Uterus (tissue), 4 donors: ENCODE data around the gene TFCP2L1. TPM values are rescaled to one million over a fixed set of nuclear protein-coding genes. Genes with fewer than 3 reads are reported as not detected.

Experiments
- DNase-seq, 2 donors: peaks; one replicate each; pipeline ENCODE4 v3.0.0-alpha.2; 2019 to 2020
- H3K27ac ChIP-seq, 2 donors: fragments of 200-600 bp; sonication (generic); 1 replicate in 1 of 2; 2 replicates in 1 of 2; pipeline ENCODE4 v1.5.1; 2016 to 2018
- H3K27me3 ChIP-seq, 2 donors: fragments of 200-600 bp; sonication (generic); one replicate each; pipeline ENCODE4 v1.5.1; 2018 to 2019; ENCODE audit warnings: control low read depth in 1 of 2
- H3K36me3 ChIP-seq, 2 donors: fragments of 200-600 bp; sonication (generic); one replicate each; pipeline ENCODE4 v1.5.1; 2019; ENCODE audit warnings: control low read depth in 1 of 2
- H3K4me1 ChIP-seq, 2 donors: fragments of 200-600 bp; sonication (generic); one replicate each; pipeline ENCODE4 v1.5.1; 2018 to 2019; ENCODE audit warnings: control low read depth in 1 of 2
- H3K4me3 ChIP-seq, 2 donors: fragments of 200-600 bp; sonication (generic); 1 replicate in 1 of 2; 2 replicates in 1 of 2; pipeline ENCODE4 v1.5.1; 2018 to 2019; ENCODE audit warnings: mild to moderate bottlenecking in 1 of 2
- H3K9me3 ChIP-seq, 2 donors: fragments of 200-600 bp; sonication (generic); one replicate each; pipeline ENCODE4 v1.5.1; 2019; ENCODE audit warnings: control low read depth in 1 of 2
- POLR2A ChIP-seq, 2 donors: fragments of 450-650 bp; IDR thresholded peaks; one replicate each; pipeline ENCODE4 v1.6.1; 2016; ENCODE audit warnings: antibody characterized with exemption in 2 of 2, mild to moderate bottlenecking in 1 of 2, moderate library complexity in 1 of 2
- intact Hi-C: fragments of 100-400 bp; cut with DNase I; formaldehyde crosslinking; loops from one replicate; pipeline ENCODE4 v1.15.1; 2023; ENCODE audit warnings: low total_unique reads
- total RNA-seq, 4 donors: library from RNA; depleted of rRNA in 3 of 4; stranded (reverse); fragments of >200 nt in 3 of 4; gene quantifications; one replicate each; pipeline versions ENCODE4 v1.1.0 to v1.2.4, GENCODE V29; 2014 to 2023
- TF ChIP-seq, protein P1 (sequence below), 4 experiments: fragments of 200-600 bp in 2 of 4; fragments of 450-650 bp in 2 of 4; sonication (generic) in 2 of 4; IDR thresholded peaks; one replicate each; pipeline ENCODE4 v1.5.1; 2016 to 2019; ENCODE audit warnings: antibody characterized with exemption in 4 of 4, mild to moderate bottlenecking in 2 of 4, moderate library complexity in 1 of 4
- donor health status: DM: yes; HTN: yes; CAD: no.

TFCP2L1 gene
- total RNA-seq, 4 donors from 2014 or later, result under 0.01 to 6.2 (median 2.1) TPM

DNA sequence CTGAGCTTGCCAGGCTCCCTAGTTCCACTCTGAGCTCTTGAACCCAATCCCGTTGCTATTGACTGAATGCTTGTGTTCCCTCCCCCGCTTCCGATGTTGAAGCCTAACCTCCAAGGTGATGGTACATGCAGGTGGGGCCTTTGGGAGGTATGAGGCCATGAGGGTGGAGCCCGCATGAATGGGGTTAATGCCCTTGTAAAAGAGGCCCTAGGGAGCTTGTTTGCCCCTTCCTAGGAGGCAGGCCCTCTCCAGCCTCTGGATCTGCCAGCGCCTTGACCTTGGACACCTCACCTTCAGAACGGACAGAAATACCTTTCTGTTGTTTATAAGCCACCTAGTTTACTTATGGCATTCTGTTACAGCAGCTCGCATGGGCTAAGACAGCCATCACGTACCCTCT is 71.6 kb downstream of the TFCP2L1 start:
- H3K4me3 ChIP-seq, result no peak overlapping the region
- H3K9me3 ChIP-seq, result no peaks in the 10 kb centered on the region
- H3K4me1 ChIP-seq, result no peaks in the 10 kb centered on the region
- DNase-seq, result no peak
- no peak overlapping the region for H3K27ac ChIP-seq
- no peaks in the 10 kb centered on the region for H3K27me3 ChIP-seq
- H3K36me3 ChIP-seq, result no peaks in the 10 kb centered on the region
- intact Hi-C loops, result no loop called here
- TF ChIP-seq, protein P1, sequence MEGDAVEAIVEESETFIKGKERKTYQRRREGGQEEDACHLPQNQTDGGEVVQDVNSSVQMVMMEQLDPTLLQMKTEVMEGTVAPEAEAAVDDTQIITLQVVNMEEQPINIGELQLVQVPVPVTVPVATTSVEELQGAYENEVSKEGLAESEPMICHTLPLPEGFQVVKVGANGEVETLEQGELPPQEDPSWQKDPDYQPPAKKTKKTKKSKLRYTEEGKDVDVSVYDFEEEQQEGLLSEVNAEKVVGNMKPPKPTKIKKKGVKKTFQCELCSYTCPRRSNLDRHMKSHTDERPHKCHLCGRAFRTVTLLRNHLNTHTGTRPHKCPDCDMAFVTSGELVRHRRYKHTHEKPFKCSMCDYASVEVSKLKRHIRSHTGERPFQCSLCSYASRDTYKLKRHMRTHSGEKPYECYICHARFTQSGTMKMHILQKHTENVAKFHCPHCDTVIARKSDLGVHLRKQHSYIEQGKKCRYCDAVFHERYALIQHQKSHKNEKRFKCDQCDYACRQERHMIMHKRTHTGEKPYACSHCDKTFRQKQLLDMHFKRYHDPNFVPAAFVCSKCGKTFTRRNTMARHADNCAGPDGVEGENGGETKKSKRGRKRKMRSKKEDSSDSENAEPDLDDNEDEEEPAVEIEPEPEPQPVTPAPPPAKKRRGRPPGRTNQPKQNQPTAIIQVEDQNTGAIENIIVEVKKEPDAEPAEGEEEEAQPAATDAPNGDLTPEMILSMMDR (IDR thresholded peaks at IDR 0.05), result no peak
- no peak for TF ChIP-seq POLR2A (IDR thresholded peaks at IDR 0.05)

DNA sequence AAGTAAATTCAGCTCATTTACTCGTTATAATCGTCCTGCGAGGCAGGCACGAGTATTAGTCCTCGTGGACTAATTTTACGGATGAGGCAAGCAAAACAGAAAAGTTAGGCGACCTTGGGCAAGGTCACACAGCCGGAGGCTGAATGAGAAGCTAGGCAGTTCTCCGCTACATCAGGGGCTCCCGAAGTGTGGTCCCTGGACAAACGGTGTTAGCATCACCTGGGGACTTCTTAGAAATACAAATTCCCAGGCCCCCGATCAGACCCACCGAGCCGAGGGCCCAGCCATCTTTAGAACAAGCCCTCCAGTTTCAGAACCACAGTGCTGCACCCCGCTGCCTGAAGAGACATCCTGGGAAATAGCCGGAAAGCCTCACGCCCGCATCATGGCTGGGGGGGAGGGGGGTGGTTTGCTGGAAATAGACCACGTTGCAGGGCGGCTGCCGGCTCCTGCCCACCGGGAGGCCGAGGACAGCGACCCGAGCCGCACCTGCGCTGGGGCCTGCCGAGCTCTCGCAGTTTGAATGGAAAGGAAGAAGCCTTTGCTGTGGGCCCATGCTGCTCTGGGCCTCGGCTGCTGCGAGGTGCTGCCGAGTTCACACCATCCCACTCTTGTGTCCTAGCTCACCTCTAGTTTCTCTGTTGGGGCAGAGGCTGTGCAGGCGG is 72.2 kb downstream of the TFCP2L1 start:
- Histone ChIP-seq H3K27ac (no peak overlapping the region), H3K36me3 (no peaks in the 10 kb centered on the region), H3K4me1 (no peaks in the 10 kb centered on the region), H3K9me3 (no peaks in the 10 kb centered on the region), H3K4me3 (no peak overlapping the region), H3K27me3 (no peaks in the 10 kb centered on the region)
- no peak for TF ChIP-seq POLR2A (IDR thresholded peaks at IDR 0.05)
- TF ChIP-seq, protein P1 (IDR thresholded peaks at IDR 0.05), result no peak
- no peak for DNase-seq
- intact Hi-C loops, result no loop called here

DNA sequence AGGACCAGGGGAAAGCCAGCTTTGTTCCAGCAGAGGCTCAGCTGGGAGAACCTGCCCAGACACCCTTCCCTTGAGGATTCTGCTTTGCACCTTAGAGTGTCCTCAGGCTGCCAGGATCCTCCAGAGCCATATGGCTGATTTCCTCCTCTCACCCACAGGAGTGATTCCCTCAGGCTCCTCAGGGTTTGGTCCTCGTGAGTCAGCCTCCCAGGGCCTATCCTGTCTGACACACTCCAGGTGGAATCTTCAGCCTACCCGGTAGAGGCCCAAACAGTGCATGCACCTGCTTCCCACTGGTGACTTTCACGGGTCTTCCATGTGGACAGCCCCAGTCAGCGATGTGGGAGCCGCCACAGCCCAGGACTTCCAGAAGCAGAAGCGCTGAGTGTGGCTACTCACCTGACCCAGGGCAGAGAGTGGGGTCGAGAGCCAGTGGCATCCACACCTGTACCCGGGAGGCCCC is 73.3 kb downstream of the TFCP2L1 start:
- TF ChIP-seq, protein P1 (IDR thresholded peaks at IDR 0.05), result no peak
- no peak for TF ChIP-seq POLR2A (IDR thresholded peaks at IDR 0.05)
- no peak overlapping the region for H3K4me3 ChIP-seq
- DNase-seq, result no peak
- H3K9me3 ChIP-seq, result no peaks in the 10 kb centered on the region
- H3K4me1 ChIP-seq, result no peaks in the 10 kb centered on the region
- no peak overlapping the region for H3K27ac ChIP-seq
- no peaks in the 10 kb centered on the region for H3K27me3 ChIP-seq
- intact Hi-C loops, result no loop called here
- no peaks in the 10 kb centered on the region for H3K36me3 ChIP-seq

DNA sequence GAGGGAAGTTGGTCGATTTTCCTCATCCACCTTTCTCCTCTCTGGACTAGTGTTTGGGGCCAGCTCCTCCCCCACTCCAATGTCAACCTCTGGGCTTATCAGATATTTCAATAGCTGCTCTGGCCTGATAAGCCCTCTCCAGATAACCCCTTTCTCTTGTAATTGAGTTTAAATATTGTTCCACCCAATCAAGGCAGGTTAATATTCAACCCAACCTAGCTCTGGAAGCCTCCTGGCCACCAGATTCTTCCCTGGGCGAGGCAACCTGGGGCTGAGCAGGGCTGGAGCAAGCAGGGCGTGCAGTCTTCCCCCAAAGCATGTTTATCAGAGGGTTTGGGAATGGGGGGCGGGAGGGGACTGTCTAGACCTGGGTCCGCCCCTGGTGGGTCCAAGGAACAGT is 73.8 kb downstream of the TFCP2L1 start:
- DNase-seq, result no peak
- intact Hi-C loops, result no loop called here
- Histone ChIP-seq H3K27ac (no peak overlapping the region), H3K4me1 (no peaks in the 10 kb centered on the region), H3K36me3 (no peaks in the 10 kb centered on the region), H3K9me3 (no peaks in the 10 kb centered on the region), H3K4me3 (no peak overlapping the region), H3K27me3 (no peaks in the 10 kb centered on the region)
- TF ChIP-seq POLR2A (IDR thresholded peaks at IDR 0.05), result no peak
- TF ChIP-seq, protein P1 (IDR thresholded peaks at IDR 0.05), result no peak

DNA sequence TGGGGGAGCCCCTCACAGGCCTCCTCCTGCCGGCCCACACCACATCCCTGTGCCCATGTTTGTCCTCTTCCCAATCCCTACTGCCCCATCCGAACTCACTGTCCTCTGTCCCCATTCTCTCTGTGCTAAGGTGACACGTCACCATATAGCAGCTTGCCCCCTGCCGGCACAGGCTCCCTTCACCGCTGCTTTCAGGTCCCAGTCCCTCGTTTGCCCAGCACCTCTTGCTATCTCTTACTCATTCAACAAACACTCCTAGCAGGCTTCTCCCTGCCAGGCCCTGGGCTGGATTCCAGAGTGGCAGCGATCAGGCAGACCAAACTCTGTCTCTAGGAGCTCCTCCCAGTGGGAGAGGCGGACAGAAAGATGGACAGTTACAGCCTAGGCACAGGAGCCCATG is 74.3 kb downstream of the TFCP2L1 start:
- no peak for TF ChIP-seq POLR2A (IDR thresholded peaks at IDR 0.05)
- TF ChIP-seq, protein P1 (IDR thresholded peaks at IDR 0.05), result no peak
- H3K27ac ChIP-seq, result no peak overlapping the region
- no peak overlapping the region for H3K4me3 ChIP-seq

More for the DNA sequence above, 74.3 kb downstream of the TFCP2L1 start:
- no peaks in the 10 kb centered on the region for H3K36me3 ChIP-seq
- H3K27me3 ChIP-seq, result no peaks in the 10 kb centered on the region
- intact Hi-C loops, result no loop called here
- H3K9me3 ChIP-seq, result no peaks in the 10 kb centered on the region
- DNase-seq, result no peak
- no peaks in the 10 kb centered on the region for H3K4me1 ChIP-seq
